ENCODE results near the gene USP37.

DNA sequence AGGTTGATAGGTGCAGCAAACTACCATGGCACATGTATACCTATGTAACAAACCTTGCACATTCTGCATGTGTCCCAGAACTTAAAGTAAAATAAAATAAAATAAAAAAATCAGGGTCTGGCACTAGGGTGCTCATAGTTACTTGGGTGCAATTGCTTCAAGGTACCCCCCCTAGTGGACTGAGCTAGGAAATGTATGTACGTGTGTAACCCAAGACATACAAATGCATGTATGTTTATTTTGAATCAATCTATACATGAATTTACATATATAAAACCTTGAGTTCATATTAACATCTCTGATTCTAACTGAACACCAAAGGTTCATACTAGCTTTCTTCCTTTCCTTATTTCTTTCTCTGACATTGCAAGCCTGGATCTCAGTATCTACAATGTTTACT lies 51.5 kb downstream of the USP37 start:
- TF ChIP-seq, protein P1, sequence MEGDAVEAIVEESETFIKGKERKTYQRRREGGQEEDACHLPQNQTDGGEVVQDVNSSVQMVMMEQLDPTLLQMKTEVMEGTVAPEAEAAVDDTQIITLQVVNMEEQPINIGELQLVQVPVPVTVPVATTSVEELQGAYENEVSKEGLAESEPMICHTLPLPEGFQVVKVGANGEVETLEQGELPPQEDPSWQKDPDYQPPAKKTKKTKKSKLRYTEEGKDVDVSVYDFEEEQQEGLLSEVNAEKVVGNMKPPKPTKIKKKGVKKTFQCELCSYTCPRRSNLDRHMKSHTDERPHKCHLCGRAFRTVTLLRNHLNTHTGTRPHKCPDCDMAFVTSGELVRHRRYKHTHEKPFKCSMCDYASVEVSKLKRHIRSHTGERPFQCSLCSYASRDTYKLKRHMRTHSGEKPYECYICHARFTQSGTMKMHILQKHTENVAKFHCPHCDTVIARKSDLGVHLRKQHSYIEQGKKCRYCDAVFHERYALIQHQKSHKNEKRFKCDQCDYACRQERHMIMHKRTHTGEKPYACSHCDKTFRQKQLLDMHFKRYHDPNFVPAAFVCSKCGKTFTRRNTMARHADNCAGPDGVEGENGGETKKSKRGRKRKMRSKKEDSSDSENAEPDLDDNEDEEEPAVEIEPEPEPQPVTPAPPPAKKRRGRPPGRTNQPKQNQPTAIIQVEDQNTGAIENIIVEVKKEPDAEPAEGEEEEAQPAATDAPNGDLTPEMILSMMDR (IDR thresholded peaks at IDR 0.05): peak; percentile 59
- TF ChIP-seq ZFX (IDR thresholded peaks at IDR 0.05; ENCODE audit: borderline replicate concordance): no peak
